Skin epidermis (tissue), 12 donors: ENCODE measurements around the gene DGCR2.
"Not testable (repeated sequence)": the region's sequence is repeated elsewhere in the genome, so short reads cannot be mapped to it uniquely, and the experiment has no call there.

Source experiments
- H3K27ac ChIP-seq, 21 experiments: fragments of 200-600 bp; sonication (generic) in 11 of 21; one replicate each; pipeline ENCODE4 v1.5.0; 2020; ENCODE audit warnings: mild to moderate bottlenecking in 3 of 21, inconsistent platforms in 2 of 21, moderate library complexity in 2 of 21
- H3K4me3 ChIP-seq, 7 experiments: fragments of 200-600 bp; sonication (generic) in 2 of 7; one replicate each; pipeline ENCODE4 v1.5.0; 2020; ENCODE audit warnings: inconsistent platforms in 2 of 7, mild to moderate bottlenecking in 2 of 7, moderate library complexity in 1 of 7

DGCR2 gene

GRCh38 chr22:19036523-19037273 lies 85.5 kb downstream of the DGCR2 start:
- Histone ChIP-seq H3K4me3 (no peak overlapping the region), H3K27ac (no peak overlapping the region)

DNA sequence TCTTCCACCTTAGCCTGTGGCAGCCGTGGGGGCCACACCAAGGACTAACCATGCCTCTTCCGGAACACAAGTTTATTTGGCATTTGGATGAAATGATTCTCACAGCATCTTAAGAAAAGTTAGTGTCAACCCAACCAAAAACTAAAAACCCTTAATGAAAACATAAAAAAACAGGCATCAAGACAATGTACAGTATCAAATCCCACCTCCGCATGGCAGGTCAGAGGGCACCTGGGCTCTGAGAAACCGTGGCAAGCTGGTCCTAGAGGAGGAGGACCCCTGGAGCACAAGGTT lies 86.0 kb downstream of the DGCR2 start:
- no peak overlapping the region for H3K27ac ChIP-seq
- no peak overlapping the region for H3K4me3 ChIP-seq

GRCh38 chr22:19035474-19036228 lies 86.6 kb downstream of the DGCR2 start:
- Histone ChIP-seq H3K4me3 (no peak overlapping the region), H3K27ac (no peak overlapping the region)

DNA sequence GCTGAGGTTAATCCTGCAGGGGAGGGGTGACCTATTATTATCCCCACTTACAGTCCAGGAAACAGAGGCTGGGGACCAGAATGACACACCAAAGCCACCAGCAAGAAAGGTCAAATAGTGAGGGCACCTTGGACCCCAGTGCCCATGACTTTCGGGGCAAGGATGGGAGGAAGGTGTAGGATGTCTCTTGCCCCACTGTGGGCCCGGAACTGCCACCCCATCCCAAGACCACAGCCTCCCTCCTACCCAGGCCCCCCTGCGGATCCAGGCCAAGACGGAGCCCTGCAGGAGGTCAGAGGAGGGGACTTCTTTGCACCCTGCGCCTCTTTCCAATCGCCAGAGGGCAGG lies 87.1 kb downstream of the DGCR2 start:
- H3K27ac ChIP-seq: not testable (repeated sequence)

DNA sequence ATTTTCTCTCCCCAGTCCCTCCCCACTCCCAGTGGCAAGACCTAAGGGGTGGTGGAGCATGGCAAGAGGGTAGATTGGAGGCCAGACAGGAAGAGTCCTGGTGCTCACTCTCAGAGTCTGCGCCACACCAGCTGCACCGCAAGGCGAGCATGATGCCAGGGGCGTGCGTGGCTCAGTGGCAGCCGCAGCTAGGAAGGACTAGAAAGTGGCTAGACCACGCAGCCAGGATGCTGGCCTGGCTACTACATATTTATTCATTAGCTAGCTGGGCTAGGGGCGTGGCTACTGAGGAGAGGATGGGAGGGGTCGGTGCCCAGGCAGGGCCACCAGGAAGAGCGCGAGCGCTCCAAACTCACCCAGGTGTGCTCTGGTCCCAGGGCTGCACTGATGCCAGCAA lies 87.5 kb downstream of the DGCR2 start:
- H3K27ac ChIP-seq: not testable (repeated sequence)

More for the DNA sequence above, 87.1 kb downstream of the DGCR2 start:
- H3K4me3 ChIP-seq: not testable (repeated sequence)

GRCh38 chr22:19034031-19034723 lies 88.0 kb downstream of the DGCR2 start:
- not testable (repeated sequence) for H3K27ac ChIP-seq, H3K4me3 ChIP-seq

More for the DNA sequence above, 87.5 kb downstream of the DGCR2 start:
- not testable (repeated sequence) for H3K4me3 ChIP-seq

- not testable (repeated sequence) for H3K27ac ChIP-seq, H3K4me3 ChIP-seq
These were observed 88.7 kb downstream of the DGCR2 start for GRCh38 chr22:19033568-19033905.

GRCh38 chr22:19032898-19033567 lies 89.2 kb downstream of the DGCR2 start:
- H3K4me3 ChIP-seq, H3K27ac ChIP-seq: not testable (repeated sequence)

GRCh38 chr22:19032156-19032785 lies 89.9 kb downstream of the DGCR2 start:
- H3K4me3 ChIP-seq, H3K27ac ChIP-seq: not testable (repeated sequence)

GRCh38 chr22:19030889-19031252 lies 91.3 kb downstream of the DGCR2 start:
- not testable (repeated sequence) for H3K27ac ChIP-seq, H3K4me3 ChIP-seq

DNA sequence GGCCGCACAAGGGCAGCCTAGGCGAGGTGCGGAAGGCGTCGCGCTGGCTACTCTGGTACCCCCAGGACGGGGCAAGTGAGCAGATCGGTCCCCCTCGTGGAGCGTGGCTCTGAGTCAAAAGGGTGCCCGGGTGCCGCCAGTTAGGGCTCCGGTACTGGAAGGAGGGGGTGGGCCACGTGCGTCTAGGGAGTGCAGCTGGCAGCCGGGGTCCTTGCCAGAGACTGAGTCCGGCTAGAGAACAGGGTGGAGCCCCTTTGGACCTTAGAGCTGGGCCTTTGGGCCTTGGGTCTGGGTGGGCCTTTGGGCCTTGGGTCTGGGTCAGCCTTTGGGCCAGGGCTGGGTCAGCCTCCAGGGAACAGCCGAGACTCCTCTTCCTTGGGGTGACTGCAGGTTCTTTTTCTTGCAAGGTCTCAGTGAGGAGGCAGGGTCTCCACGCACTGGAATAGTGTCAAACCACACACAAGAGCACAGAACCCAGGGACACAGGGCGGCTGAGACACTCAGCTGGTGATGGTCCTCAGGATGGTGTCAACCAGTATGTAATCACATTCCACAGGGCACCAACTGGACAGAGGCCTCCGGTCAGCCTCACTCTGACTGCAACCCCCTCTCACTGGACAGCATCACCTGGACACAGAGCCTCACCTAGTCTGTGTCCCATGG lies 91.9 kb downstream of the DGCR2 start:
- H3K4me3 ChIP-seq, H3K27ac ChIP-seq: not testable (repeated sequence)

DNA sequence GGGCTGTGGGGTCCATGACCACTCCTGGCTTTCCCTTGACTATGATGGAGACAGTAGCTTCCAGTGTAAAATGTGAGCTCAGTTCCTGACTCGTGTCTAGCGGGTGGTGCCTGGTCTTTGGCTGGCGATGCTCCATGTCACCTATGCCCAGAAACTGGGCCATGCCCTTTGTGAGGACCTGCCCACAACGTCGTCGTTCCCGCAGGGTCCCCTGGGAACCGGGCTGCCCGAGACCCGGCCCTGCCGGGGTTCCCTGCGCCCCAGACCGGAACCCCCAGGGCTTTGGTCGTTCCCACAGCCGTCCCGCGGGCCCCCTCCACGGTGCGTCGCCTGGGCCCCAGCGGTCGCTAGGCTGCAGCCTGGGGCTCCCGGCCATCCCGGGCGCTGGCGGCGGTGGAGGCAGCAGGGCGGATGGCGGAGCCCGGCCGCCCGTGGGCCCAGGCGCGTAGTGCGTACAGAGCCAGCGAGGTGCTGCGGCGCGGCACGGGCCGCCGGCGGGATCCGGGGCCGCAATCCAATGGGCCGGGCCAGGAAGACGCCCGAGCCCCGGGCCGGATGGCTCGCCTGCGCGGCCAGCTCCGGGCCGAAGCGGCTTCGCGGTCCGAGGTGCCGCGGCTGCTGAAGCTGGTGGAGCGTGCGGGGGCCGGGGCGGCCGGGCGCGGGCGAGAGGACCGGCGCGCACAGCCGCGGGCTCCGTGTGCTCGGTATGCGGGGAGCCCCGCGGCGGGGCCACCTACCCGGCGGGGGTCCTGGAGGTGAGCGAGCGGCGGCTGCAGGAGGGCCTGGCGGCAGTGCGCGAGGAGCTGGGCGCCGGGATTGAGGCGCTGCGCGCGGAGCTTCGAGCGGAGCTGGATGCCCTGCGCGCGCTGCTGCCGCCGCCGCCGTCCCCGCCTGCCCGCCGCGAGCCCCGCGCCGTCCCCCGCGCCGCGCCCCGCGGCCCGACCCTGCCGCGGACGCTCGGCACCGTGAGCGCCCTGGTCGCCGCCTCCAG lies 92.8 kb downstream of the DGCR2 start:
- not testable (repeated sequence) for H3K27ac ChIP-seq, H3K4me3 ChIP-seq

- not testable (repeated sequence) for H3K27ac ChIP-seq, H3K4me3 ChIP-seq
These were observed 94.2 kb downstream of the DGCR2 start for GRCh38 chr22:19028060-19028455.

- not testable (repeated sequence) for H3K27ac ChIP-seq, H3K4me3 ChIP-seq
These were observed 94.7 kb downstream of the DGCR2 start for GRCh38 chr22:19027371-19028059.

GRCh38 chr22:19026080-19026479 lies 96.1 kb downstream of the DGCR2 start:
- not testable (repeated sequence) for H3K27ac ChIP-seq, H3K4me3 ChIP-seq

DNA sequence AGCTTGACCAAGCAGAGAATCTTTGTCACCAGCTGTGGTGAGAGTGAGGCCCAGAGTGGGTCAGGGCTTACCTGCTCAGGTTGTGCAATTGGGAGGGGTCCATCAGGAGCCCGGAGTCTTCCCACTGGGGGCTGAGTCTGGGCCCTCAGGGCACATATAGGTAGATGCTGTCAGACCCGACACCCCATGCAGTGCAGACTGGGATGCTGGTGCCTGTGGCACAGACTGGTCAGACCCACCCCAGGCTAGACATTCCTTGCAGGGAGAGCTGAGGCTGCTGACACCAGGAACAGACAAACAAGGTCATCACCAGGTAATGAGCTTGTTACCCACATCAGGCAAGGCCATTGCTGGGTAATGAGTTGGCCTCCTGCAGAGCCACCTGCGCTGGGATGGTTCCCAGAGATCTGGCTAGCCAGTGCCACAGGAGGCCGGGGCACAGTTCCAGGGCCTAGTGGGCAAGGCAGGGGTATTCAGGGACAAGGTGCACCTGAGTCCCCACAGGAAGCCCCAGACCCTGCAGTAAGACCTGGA lies 97.2 kb downstream of the DGCR2 start:
- not testable (repeated sequence) for H3K4me3 ChIP-seq, H3K27ac ChIP-seq

DNA sequence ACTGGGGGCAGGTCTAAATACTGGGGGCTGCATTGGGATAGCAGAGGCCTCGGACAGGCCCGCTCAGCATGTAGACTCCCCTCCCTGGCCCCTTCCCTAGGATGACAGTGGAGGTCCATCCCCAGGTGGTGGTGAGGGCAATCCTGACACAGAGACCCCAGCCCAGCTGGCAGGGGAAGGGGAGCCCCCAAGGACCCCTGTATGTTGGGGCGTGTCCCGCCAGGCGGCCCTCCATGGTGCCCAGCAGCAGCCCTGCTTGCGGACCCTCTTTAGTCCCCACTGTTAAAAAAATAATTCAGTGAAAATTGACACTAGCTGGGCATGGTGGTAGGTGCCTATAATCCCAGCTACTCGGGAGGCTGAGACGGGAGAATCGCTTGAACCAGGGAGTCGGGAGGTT lies 98.3 kb downstream of the DGCR2 start:
- not testable (repeated sequence) for H3K4me3 ChIP-seq

DNA sequence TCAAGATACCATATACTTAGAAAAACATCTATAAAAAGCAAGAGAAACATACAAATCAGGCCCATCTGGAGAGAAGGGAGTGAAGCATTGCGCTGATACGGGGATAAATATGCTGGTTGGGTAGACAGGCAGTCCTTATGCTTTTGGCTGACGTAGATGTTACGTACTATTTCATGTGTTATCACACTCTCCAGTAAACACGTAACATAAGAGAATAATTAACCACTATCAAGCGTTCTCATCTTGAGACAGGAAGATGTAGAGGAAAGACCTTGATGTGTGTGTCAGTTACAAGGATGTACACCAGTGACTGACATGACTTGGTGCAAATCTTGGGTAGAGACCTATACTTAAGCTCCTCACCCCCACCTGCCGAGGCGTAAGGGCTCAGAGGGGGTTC lies 99.5 kb downstream of the DGCR2 start:
- H3K27ac ChIP-seq: no peak overlapping the region
- no peak overlapping the region for H3K4me3 ChIP-seq

More for the DNA sequence above, 98.3 kb downstream of the DGCR2 start:
- not testable (repeated sequence) for H3K27ac ChIP-seq
